Gastrocnemius medialis (tissue), 4 donors: ENCODE data around the gene PPP4C. TPM values are rescaled to one million over a fixed set of nuclear protein-coding genes. Genes with fewer than 3 reads are reported as not detected.

Experiments
- ATAC-seq, 2 donors: fragments of 150-250 bp; one replicate each; pipeline ENCODE4 v1.9.1; 2016
- DNase-seq, 2 donors: peaks; one replicate each; pipeline ENCODE4 v3.0.0-alpha.2; 2019
- H3K27ac ChIP-seq, 4 donors: fragments of 200-600 bp; sonication (generic); 1 replicate in 1 of 4; 2 replicates in 3 of 4; pipeline ENCODE4 v1.5.1; 2016 to 2018; ENCODE audit warnings: mild to moderate bottlenecking in 2 of 4, moderate library complexity in 1 of 4
- H3K27me3 ChIP-seq, 3 donors: fragments of 200-600 bp; sonication (generic) in 2 of 3; 1 replicate in 1 of 3; 2 replicates in 2 of 3; pipeline versions ENCODE4 v1.5.1 to v1.6.0; 2016 to 2019; ENCODE audit warnings: mild to moderate bottlenecking in 1 of 3, moderate library complexity in 1 of 3
- H3K36me3 ChIP-seq, 2 donors: fragments of 200-600 bp; sonication (generic) in 1 of 2; one replicate each; pipeline ENCODE4 v1.5.1; 2017 to 2018
- H3K4me1 ChIP-seq, 2 donors: fragments of 200-600 bp; sonication (generic) in 1 of 2; one replicate each; pipeline ENCODE4 v1.5.1; 2016 to 2017; ENCODE audit warnings: mild to moderate bottlenecking in 2 of 2
- H3K4me3 ChIP-seq, 4 donors: fragments of 200-600 bp; sonication (generic) in 3 of 4; 1 replicate in 1 of 4; 2 replicates in 3 of 4; pipeline ENCODE4 v1.5.1; 2016 to 2019; ENCODE audit warnings: mild to moderate bottlenecking in 2 of 4
- H3K9me3 ChIP-seq, 3 donors: fragments of 200-600 bp; sonication (generic) in 2 of 3; 1 replicate in 1 of 3; 2 replicates in 2 of 3; pipeline ENCODE4 v1.5.1; 2016 to 2019
- CTCF ChIP-seq, 5 experiments: fragments of 450-650 bp in 3 of 5; fragments of 200-600 bp in 2 of 5; sonication (generic) in 2 of 5; IDR thresholded peaks in 4 of 5; conservative IDR thresholded peaks in 1 of 5; 1 replicate in 4 of 5; 2 replicates in 1 of 5; pipeline ENCODE4 v1.5.1; 2016 to 2019; ENCODE audit warnings: antibody characterized with exemption in 5 of 5, mild to moderate bottlenecking in 3 of 5, moderate library complexity in 3 of 5
- POLR2A ChIP-seq, 2 donors: fragments of 450-650 bp; IDR thresholded peaks; one replicate each; pipeline ENCODE4 v1.6.1; 2017; ENCODE audit warnings: antibody characterized with exemption in 2 of 2, mild to moderate bottlenecking in 2 of 2, moderate library complexity in 2 of 2
- in situ Hi-C, 4 donors: fragments of 200-750 bp; cut with MboI; loops; one replicate each; pipeline versions ENCODE4 v1.15.0 to v1.8.0; 2017; ENCODE audit warnings: low sequenced_read_pairs in 4 of 4
- intact Hi-C: fragments of 100-400 bp; cut with DNase I; formaldehyde crosslinking; loops from one replicate; pipeline ENCODE4 v1.15.1; 2023; ENCODE audit warnings: low total_unique reads
- total RNA-seq, 4 donors: library from RNA; depleted of rRNA; stranded (reverse); fragments of >200 nt; gene quantifications; one replicate each; pipeline versions ENCODE4 v1.1.0 to v1.2.3, GENCODE V29; 2016

Gene PPP4C
- total RNA-seq, 4 donors from 2014 or later: 23.8 to 64.3 (median 44.7) TPM

- H3K36me3 ChIP-seq: peaks cover 0 to 34% of the 10 kb centered on the region in 2 donors
- DNase-seq (no peak), ATAC-seq (no peak)
- H3K4me3 ChIP-seq: no peak overlapping the region
- no peak overlapping the region for H3K27ac ChIP-seq
- peaks cover 10 to 19% of the 10 kb centered on the region in 2 donors for H3K4me1 ChIP-seq
- no peaks in the 10 kb centered on the region for H3K27me3 ChIP-seq
- no peak for TF ChIP-seq POLR2A (IDR thresholded peaks at IDR 0.05)
- TF ChIP-seq CTCF (IDR thresholded peaks at IDR 0.05 in 4 of 5, conservative IDR thresholded peaks at IDR 0.05 in 1 of 5): no peak
- H3K9me3 ChIP-seq: no peaks in the 10 kb centered on the region
- intact Hi-C loops: no loop called here
- in situ Hi-C loops: loop anchor here in 1 of 4 donors (25.0 kb wide), 1 partner anchor 275 kb away; the partner anchor contains the start of genes CD2BP2, MYL11 and TBC1D10B
Observed at GRCh38 chr16:30087181-30087898, 11.5 kb downstream of the PPP4C start.

GRCh38 chr16:30088237-30088831 lies 12.5 kb downstream of the PPP4C start:
- in situ Hi-C loops: loop anchor here in 1 of 4 donors (25.0 kb wide), 1 partner anchor 274 kb away; the partner anchor contains the start of genes CD2BP2, MYL11 and TBC1D10B
- DNase-seq: no peak
- Histone ChIP-seq H3K36me3 (peaks cover 0 to 29% of the 10 kb centered on the region in 2 donors), H3K4me1 (peaks cover 18 to 28% of the 10 kb centered on the region in 2 donors), H3K9me3 (no peaks in the 10 kb centered on the region), H3K4me3 (no peak overlapping the region), H3K27me3 (no peaks in the 10 kb centered on the region), H3K27ac (peak overlapping the region in 1 of 4 donors; percentile 42)
- no peak for ATAC-seq
- intact Hi-C loops: no loop called here
- no peak for TF ChIP-seq CTCF (IDR thresholded peaks at IDR 0.05 in 4 of 5, conservative IDR thresholded peaks at IDR 0.05 in 1 of 5)
- TF ChIP-seq POLR2A (IDR thresholded peaks at IDR 0.05): no peak

- Histone ChIP-seq H3K27ac (no peak overlapping the region), H3K27me3 (no peaks in the 10 kb centered on the region), H3K4me1 (peaks cover 22 to 31% of the 10 kb centered on the region in 2 donors), H3K9me3 (no peaks in the 10 kb centered on the region), H3K36me3 (peaks cover 0 to 29% of the 10 kb centered on the region in 2 donors), H3K4me3 (no peak overlapping the region)
- DNase-seq: no peak
- ATAC-seq: no peak
- intact Hi-C loops: no loop called here
- TF ChIP-seq CTCF (IDR thresholded peaks at IDR 0.05 in 4 of 5, conservative IDR thresholded peaks at IDR 0.05 in 1 of 5) (no peak), POLR2A (IDR thresholded peaks at IDR 0.05) (no peak)
- in situ Hi-C loops: loop anchor here in 1 of 4 donors (25.0 kb wide), 1 partner anchor 273 kb away; the partner anchor contains the start of genes CD2BP2, MYL11 and TBC1D10B
Observed at GRCh38 chr16:30088832-30089624, 13.2 kb downstream of the PPP4C start.

GRCh38 chr16:30090610-30091331 lies 15.0 kb downstream of the PPP4C start:
- Histone ChIP-seq H3K4me3 (peak overlapping the region in 3 of 4 donors; percentile 67 to 83 (median 71)), H3K36me3 (peaks cover 0 to 22% of the 10 kb centered on the region in 2 donors), H3K27me3 (no peaks in the 10 kb centered on the region), H3K9me3 (no peaks in the 10 kb centered on the region), H3K27ac (peak overlapping the region; percentile 89 to 99 (median 96)), H3K4me1 (peaks cover 35 to 44% of the 10 kb centered on the region in 2 donors)
- ATAC-seq: no peak
- intact Hi-C loops: loop anchor here (10.0 kb wide), 1 partner anchor 284 kb away; the partner anchor contains the start of genes MYL11 and TBC1D10B
- DNase-seq: no peak
- TF ChIP-seq POLR2A (IDR thresholded peaks at IDR 0.05) (no peak), CTCF (IDR thresholded peaks at IDR 0.05 in 4 of 5, conservative IDR thresholded peaks at IDR 0.05 in 1 of 5) (no peak)
- in situ Hi-C loops: loop anchor here in 1 of 4 donors (25.0 kb wide), 1 partner anchor 272 kb away; the partner anchor contains the start of genes CD2BP2, MYL11 and TBC1D10B
